Skin epidermis (tissue), 12 donors: Measurements from ENCODE around the gene SLC2A2.

ENCODE experiments used
- H3K27ac ChIP-seq, 21 experiments: fragments of 200-600 bp; sonication (generic) in 11 of 21; one replicate each; pipeline ENCODE4 v1.5.0; 2020; ENCODE audit warnings: mild to moderate bottlenecking in 3 of 21, inconsistent platforms in 2 of 21, moderate library complexity in 2 of 21
- H3K4me3 ChIP-seq, 7 experiments: fragments of 200-600 bp; sonication (generic) in 2 of 7; one replicate each; pipeline ENCODE4 v1.5.0; 2020; ENCODE audit warnings: inconsistent platforms in 2 of 7, mild to moderate bottlenecking in 2 of 7, moderate library complexity in 1 of 7

The SLC2A2 gene

DNA sequence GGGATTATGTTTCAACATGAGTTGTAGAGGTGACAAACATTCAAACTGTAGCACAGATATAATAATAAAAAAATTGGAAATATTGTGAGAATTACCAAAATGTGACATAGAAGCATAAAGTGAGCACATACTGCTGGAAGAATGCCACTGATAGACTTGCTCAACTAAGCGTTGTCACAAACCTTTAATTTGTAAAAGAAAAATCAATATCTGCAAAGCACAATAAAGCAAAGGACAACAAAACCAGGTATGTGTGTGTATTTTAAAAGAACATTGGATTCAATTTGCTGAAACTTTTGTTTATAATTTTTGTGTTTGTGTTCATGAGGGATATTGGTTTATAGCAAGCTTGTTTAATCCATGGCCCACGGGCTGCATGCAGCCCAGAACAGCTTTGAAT, 77.3 kb downstream of the SLC2A2 start:
- no peak overlapping the region for H3K4me3 ChIP-seq

DNA sequence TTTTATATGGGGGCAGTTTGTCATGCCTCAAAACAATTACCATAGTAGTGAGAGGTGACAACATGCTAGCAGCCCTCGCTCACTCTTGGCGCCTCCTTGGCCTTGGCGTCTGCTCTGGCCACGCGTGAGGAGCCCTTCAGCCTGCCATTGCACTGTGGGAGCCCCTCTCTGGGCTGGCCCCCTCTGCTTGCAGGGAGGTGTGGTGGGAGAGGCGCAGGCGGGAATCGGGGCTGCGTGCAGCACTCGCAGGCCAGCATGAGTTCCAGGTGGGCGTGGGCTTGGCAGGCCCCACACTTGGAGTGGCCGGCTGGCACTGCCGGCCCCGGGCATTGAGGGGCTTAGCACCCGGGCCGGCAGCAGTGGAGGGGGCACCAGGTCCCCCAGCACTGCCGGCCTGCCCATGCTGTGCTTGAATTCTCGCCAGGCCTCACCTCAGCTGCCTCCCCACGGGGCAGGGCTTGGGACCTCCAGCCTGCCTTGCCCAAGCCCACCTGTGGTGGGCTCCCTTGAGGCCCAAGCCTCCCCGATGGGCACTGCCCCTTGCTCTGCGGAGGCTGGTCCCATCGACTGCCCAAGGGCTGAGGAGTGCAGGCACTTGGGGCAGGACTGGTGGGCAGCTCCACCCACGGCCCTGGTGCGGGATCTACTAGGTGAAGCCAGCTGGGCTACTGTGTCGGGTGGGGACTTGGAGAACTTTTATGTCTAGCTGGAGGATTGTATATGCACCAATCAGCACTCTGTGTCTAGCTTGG, 79.3 kb downstream of the SLC2A2 start:
- no peak overlapping the region for H3K27ac ChIP-seq
- no peak overlapping the region for H3K4me3 ChIP-seq

More for the DNA sequence above, 77.3 kb downstream of the SLC2A2 start:
- no peak overlapping the region for H3K27ac ChIP-seq
